HG03521 (cell line): ENCODE results near the gene CCZ1.
"Not testable (repeated sequence)": the region's sequence is repeated elsewhere in the genome, so short reads cannot be mapped to it uniquely, and the experiment has no call there.

Source experiments
- ATAC-seq: cut with Tn5 transposase; IDR thresholded peaks from one replicate; pipeline ENCODE4 v1.9.1; 2021; ENCODE audit warnings: mild to moderate bottlenecking, moderate library complexity; ENCODE audit not compliant: unreplicated experiment

The CCZ1 gene

DNA sequence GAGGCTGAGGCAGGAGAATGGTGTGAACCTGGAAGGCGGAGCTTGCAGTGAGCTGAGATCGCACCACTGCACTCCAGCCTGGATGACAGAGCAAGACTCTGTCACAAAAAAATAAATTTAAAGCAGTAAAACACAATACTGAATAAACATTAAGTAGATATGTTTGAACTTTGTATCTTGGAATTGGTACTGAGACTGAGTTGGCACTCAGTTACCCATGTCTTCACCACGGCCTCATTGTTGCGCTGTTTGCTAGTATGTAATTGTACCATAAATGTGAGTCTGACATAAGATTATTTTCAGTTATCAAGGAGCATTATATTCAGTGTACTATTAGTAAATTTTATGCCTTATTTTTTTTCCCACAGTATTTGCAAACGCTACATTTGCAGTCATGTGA lies 6.2 kb downstream of the CCZ1 start:
- not testable (repeated sequence) for ATAC-seq

DNA sequence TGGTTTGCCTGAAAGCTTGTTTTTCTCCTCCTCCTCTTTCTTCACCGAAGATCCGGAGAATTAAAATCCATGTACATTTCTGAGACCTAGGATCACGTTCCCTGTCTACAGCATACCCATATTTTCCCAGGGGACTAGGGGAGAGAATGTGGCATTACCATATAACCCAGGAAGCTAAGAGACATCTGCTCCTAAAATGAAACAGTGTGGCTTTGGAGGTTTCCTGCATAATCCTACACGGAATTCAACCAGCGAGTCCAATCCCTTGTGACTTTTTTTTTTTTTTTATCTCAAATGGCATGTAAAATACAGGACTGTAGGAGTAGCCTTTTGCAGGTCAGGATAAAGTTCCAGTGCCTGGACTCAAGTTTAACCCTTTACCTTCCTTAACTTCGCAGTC lies 10.3 kb downstream of the CCZ1 start:
- not testable (repeated sequence) for ATAC-seq

DNA sequence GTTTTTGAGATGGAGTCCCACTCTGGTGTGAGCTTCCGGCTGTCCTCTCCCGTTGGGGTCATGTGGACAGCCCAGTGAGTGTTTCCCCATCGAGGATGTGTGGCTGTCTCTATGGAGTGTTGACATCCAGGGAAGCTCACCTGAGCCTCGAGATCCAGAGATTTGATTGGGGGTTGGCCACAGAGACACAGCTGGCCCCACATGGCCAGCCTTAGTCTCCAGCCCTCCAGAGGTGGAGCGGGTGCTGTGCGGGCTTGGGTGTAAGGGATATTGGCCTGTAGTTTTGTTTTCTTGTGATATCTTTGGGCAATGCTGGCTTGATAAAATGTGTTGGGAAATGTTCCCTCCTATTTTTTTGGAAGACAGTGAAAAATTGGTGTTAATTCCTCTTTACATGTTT lies 18.0 kb downstream of the CCZ1 start:
- not testable (repeated sequence) for ATAC-seq

DNA sequence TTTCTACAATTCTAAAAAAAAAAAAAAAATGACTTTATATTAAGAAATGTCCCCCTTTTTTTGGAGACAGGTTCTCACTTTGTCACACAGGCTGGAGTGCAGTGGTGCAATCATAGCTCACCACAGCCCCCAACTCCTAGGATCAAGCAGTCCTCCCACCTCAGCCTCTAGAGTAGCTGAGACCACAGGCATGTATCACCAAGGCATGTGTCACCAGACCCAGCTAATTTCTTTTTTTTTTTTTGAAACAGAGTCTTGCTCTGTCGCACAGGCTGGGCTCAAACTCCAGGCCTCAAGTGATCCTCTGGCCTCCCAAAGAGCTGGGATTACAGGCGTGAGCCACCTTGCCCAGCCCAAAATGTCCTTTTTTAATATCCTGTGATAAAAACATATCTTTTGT lies 25.6 kb downstream of the CCZ1 start:
- ATAC-seq = not testable (repeated sequence)

DNA sequence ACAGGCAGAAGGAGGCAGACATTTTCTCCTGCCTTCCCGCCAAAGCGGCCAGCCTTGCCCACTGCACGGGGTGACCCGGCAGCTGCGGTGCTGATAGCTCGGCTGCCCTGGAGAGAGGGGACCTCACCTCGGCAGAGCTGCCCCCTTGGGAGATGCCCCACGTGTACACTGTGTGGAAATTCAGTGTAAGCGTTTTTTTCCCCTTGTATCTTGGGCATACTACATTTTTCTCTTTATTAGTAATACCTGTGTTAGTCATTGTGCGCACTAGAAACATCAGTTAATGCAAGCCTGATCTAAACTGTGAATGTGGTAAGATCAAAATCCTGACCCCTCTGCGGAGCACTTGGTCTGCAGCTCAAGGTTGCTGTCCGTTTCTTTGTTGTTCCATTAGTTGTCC lies 26.1 kb downstream of the CCZ1 start:
- ATAC-seq = not testable (repeated sequence)

DNA sequence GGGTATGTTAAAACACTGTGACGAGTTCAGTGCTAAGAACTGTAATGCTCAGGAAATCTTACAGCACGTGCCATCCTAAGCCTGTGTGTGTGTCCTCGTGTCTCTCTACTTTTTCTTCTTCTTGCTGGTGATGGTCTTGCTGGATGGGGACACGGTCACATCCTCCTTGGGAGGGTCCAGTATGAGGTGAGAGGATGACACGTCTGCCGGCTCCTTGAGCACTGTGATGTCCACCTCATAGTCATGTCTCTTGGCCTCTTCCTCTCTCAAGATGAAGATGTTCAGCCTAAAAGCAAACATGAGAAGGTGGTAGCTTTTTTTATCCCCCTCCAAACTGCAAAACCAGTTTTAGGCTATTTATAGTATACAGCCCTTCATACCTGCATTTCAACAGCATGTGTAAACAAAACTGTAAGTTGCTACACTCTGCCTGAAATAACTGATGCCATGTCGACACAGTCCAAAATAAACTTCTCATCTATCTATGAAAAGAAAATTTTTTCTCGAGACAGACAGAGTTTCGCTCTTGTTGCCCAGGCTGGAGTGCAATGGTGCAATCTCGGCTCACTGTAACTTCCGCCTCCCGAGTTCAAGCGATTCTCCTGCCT lies 27.8 kb downstream of the CCZ1 start:
- not testable (repeated sequence) for ATAC-seq

DNA sequence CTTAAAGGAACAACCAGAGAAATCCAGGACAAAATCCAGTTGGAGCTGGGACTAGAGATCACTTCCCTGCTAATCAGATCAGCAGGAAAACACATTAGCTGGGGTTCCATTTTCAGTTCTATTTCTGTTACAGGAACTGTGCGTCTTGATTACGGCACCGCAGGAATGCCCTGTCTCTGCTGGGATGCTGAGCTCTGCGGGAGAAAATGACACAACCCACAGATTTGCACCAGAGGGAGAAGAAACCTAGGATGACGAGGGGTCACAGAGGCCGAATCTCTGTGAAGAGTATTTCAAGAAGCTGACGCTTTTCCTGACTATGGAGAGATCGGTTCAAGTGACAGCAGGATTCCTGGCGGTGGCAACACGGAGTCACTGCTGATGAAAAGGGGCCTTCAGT lies 31.8 kb downstream of the CCZ1 start:
- ATAC-seq = not testable (repeated sequence)

DNA sequence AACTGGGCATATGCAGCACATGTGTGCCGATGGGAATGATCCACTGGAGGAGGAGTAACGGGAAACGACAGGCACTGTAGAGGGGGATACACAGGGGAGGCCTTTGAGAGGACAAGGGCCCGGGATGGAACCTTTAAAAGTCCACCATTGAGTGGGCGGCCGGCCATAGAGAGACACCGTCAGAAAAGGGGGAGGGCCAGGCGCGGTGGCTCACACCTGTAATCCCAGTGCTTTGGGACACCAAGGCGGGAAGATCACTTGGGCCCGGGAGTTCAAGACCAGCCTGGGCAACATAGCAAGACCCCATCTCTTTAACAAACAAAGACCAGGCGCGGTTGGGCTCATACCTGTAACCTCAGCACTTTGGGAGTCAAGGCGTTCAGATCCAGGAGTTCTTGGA lies 32.7 kb downstream of the CCZ1 start:
- ATAC-seq = not testable (repeated sequence)

DNA sequence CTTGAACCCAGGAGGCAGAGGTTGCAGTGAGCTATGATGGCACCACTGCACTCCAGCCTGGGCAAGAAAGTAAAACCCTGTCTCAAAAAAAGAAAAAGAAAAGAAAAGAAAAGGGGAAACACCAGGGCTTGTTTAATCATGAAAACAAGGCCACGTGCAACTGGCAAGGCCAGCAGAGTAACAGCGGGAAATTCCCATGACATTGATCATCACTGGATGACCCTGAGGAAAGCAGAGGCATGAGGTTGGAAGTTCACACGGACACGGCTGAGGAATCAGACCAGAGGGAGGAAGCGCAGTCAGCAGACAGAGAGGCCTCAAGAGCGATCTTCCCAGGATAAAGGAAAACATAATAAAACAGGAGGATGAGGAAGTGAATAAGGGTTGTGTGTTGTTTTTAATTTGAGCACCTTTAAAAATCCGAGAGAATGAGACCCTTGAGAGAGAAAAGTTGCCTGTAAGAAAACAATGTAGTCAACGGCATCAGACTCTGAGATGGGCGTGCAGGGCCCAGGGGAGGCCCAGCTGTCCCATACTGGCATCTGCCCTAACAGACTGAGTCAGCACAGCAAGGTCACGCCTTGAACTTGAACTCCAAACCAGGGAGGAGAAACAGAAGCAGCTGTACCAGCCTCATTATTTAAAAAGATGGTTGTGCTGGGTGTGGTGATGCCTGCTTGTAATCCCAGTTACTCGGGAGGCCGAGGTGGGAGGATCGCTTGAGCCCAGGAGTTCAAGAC lies 33.5 kb downstream of the CCZ1 start:
- not testable (repeated sequence) for ATAC-seq

DNA sequence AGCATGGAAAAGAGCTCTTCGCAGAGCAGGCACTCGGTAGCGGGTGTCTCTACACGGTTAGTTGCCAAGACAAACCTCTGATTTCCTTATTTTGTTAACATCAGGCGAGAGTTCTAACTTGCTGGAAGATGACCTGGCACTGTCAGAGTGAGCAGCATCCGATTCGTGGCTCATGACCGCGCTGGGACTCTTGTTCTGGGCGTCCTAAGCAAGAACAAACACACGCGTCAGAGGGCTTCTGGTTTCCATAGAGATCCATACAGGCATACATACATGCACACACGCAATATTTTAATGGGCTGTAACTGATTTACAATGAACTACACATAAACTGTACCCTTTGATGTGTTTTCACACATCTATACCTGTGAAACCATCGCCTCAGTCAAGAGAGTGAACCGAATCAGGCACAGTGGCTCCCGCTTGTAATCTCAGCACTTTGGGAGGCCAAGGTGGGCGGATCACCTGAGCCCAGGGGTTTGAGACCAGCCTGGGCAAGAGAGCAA lies 36.5 kb downstream of the CCZ1 start:
- not testable (repeated sequence) for ATAC-seq

DNA sequence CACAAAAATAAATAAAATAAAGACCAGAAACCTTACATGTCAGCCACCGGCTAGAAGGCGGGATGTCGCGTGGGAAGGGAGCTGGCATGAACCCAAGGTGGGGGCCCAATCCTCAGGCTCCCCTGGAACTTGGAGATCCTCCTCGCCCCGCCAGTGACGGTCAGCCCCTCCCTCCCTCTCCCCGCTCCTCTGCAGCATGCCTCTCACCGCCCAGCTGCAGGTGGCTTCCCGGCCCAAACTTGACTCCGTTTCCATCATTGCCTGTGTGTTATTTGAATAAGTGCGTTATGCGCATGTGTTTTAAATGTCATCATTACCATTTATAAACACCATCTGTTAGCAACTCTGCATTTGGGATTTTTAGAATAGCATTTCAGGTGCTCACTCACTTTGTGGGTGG lies 64.7 kb downstream of the CCZ1 start:
- not testable (repeated sequence) for ATAC-seq

DNA sequence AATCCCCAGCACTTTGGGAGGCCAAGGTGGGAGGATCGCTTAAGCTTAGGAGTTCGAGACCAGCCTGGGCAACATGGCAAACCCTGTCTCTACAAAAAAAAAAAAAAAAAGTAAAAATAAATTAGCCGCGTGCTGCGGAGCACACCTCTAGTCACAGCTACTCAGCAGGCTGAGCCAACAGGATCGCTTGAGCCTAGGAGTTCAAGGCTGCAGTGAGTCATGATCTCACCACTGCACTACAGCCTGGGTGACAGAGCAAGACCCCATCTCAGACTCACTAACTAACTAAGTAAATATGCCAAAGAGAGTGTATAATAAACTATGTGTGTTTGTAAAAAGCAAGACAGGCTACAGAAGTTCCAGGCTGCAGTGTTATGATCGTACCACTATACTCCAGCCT lies 65.3 kb downstream of the CCZ1 start:
- ATAC-seq = not testable (repeated sequence)

DNA sequence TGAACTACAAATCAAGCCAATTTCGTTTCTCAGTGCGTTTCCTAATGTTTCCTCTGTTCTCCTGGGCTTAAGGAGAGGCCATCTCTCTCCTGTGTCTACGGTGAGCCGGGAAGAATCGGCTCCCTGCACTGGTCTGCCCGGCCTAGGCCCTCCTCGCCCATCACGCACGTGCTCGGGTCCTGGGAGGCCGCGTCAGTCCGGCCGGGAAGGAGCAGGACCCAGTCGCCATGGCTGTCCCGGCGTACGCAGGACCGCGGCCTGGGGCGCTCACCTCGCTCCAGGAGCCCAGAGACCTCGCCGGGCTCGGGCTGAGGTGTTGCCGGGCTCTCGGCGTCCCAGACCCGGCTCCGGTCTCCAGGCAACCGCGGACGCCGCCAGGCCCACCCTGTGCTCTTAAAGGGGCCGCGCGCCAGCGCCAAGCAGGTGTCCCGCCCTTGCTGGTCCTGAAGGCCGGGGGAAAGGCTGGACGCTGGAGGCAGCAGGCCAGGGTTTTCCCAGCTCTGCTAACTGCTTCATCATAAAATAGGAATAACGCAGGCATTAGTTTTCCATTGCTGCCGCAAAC lies 71.9 kb downstream of the CCZ1 start, which contains the start of gene RSPH10B:
Gene RSPH10B, minus strand, starts transcription at position 343 of the 565 bp plus-strand sequence. CDS start 3,573 bp downstream, outside the sequence.
- not testable (repeated sequence) for ATAC-seq

DNA sequence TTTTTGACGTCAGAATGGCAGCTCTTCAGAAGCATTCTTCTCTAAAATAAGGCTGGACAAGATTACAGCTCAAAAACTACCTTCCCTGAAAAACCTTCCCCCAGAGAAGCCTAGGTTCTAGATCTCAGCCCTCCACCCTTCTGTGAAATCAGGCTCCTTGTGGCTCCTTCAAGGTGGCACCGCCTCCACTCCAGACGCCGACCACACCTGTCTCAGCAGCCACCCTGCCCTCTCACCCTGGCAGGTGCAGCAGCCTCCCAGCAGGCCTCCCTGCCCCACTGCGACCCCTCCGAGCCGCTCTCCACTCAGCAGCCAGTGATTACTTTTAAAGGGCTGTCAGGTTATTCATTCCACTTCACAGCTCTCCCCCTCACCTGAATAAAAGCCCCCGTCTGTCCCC lies 75.0 kb downstream of the CCZ1 start:
- ATAC-seq = not testable (repeated sequence)
